Left lung (tissue), 10 donors: ENCODE measurements around the gene TNS3. TPM values are rescaled to one million over a fixed set of nuclear protein-coding genes. Genes with fewer than 3 reads are reported as not detected.
A peak's percentile ranks its signal among the peaks of the same experiment; 100 is the strongest.

Source experiments
- ATAC-seq: fragments of 200-7000 bp; cut with Tn5 transposase; one replicate; pipeline ENCODE4 v1.9.1; 2020; ENCODE audit warnings: moderate library complexity
- DNase-seq, 4 donors: peaks; one replicate each; pipeline ENCODE4 v3.0.0-alpha.2; 2013 to 2020
- H3K27ac ChIP-seq, 2 donors: fragments of 200-600 bp; sonication (generic) in 1 of 2; one replicate each; pipeline versions ENCODE4 v1.5.0 to v1.8.0; 2020 to 2021
- H3K27me3 ChIP-seq, 2 donors: fragments of 200-600 bp; sonication (generic) in 1 of 2; one replicate each; pipeline versions ENCODE4 v1.5.0 to v1.8.0; 2020 to 2021
- H3K36me3 ChIP-seq, 2 donors: fragments of 200-600 bp; sonication (generic) in 1 of 2; one replicate each; pipeline versions ENCODE4 v1.5.0 to v1.8.0; 2020 to 2021
- H3K4me1 ChIP-seq, 2 donors: fragments of 200-600 bp; one replicate each; pipeline ENCODE4 v1.8.0; 2021
- H3K4me3 ChIP-seq, 2 donors: fragments of 200-600 bp; sonication (generic) in 1 of 2; one replicate each; pipeline versions ENCODE4 v1.5.0 to v1.8.0; 2020 to 2021; ENCODE audit warnings: mild to moderate bottlenecking in 1 of 2
- H3K9me3 ChIP-seq, 2 donors: fragments of 200-600 bp; sonication (generic) in 1 of 2; one replicate each; pipeline versions ENCODE4 v1.5.0 to v1.8.0; 2020 to 2021
- intact Hi-C, 2 donors: fragments of 100-400 bp; cut with DNase I; formaldehyde crosslinking; loops; one replicate each; pipeline versions ENCODE4 v1.11.2 to v1.14.2; 2022
- polyA plus RNA-seq, 6 donors: library from polyadenylated mRNA; unstranded; fragments of 120-200 nt; gene quantifications; one replicate each; pipeline ENCODE4 v1.2.1, GENCODE V29; 2013; ENCODE audit not compliant: insufficient read length in 6 of 6
- total RNA-seq, 2 donors: library from RNA; stranded (reverse); fragmentation: NEBNext Ultra II Directional; extraction: Animal tissue kit (Norgen Biotek cat#: 25700); gene quantifications; one replicate each; pipeline ENCODE4 v1.2.1, GENCODE V29; 2021
- TF ChIP-seq, protein P1 (sequence below), 2 donors: fragments of 200-600 bp; sonication (generic) in 1 of 2; IDR thresholded peaks; one replicate each; pipeline versions ENCODE4 v1.5.0 to v1.8.0; 2021; ENCODE audit warnings: antibody characterized with exemption in 2 of 2
- donor health status: DM: no; HTN: yes; CAD: no.
- donor health status: DM: no; HTN: no; CAD: no.

TNS3 gene
- total and polyA plus RNA-seq, 8 donors = 86.3 to 151 (median 97.8) TPM

DNA sequence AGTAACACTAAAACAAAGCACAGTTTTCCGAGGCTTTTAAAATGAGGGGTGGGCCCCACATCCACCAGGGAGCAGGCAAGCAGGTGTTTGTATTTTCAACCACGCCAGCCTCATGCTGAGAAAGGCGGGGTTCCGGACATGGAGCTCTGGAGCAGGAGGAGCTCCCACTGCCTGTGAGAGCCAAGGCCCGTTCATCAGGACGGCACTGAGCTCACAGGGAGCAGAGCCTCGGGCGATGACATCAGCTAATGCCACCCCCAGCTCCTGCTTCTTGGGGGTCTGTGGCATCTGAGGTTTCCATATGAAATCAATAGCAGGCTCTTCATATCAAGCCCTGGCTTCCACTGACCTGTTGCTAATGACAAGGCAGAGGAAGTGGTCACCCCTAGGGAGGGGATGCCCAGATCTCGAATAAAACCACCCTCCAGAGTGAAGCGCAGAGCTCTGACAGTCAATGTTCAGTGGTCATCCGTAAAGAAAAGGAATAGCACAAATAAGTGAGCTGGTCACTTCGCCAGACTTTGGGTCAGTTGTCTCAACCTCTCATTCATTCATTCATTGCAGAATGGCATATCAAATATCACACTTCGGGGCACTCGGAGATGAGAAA is 89.1 kb downstream of the TNS3 start:
- H3K27ac ChIP-seq = peak overlapping the region in 1 of 2 donors; percentile 3
- DNase-seq (peak in 1 of 4 donors; percentile 31), ATAC-seq (no peak)
- no peak overlapping the region for H3K4me3 ChIP-seq
- TF ChIP-seq, protein P1, sequence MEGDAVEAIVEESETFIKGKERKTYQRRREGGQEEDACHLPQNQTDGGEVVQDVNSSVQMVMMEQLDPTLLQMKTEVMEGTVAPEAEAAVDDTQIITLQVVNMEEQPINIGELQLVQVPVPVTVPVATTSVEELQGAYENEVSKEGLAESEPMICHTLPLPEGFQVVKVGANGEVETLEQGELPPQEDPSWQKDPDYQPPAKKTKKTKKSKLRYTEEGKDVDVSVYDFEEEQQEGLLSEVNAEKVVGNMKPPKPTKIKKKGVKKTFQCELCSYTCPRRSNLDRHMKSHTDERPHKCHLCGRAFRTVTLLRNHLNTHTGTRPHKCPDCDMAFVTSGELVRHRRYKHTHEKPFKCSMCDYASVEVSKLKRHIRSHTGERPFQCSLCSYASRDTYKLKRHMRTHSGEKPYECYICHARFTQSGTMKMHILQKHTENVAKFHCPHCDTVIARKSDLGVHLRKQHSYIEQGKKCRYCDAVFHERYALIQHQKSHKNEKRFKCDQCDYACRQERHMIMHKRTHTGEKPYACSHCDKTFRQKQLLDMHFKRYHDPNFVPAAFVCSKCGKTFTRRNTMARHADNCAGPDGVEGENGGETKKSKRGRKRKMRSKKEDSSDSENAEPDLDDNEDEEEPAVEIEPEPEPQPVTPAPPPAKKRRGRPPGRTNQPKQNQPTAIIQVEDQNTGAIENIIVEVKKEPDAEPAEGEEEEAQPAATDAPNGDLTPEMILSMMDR (IDR thresholded peaks at IDR 0.05) = no peak
- intact Hi-C loops = no loop called here
- no peaks in the 10 kb centered on the region for H3K9me3 ChIP-seq
- no peaks in the 10 kb centered on the region for H3K36me3 ChIP-seq
- no peaks in the 10 kb centered on the region for H3K27me3 ChIP-seq
- peaks cover 15 to 61% of the 10 kb centered on the region in 2 donors for H3K4me1 ChIP-seq

- intact Hi-C loops = no loop called here
- Histone ChIP-seq H3K36me3 (no peaks in the 10 kb centered on the region), H3K9me3 (no peaks in the 10 kb centered on the region), H3K27me3 (no peaks in the 10 kb centered on the region), H3K4me3 (no peak overlapping the region), H3K27ac (no peak overlapping the region), H3K4me1 (peaks cover 15 to 44% of the 10 kb centered on the region in 2 donors)
- TF ChIP-seq, protein P1 (IDR thresholded peaks at IDR 0.05) = no peak
- DNase-seq = peak in 1 of 4 donors; percentile 29
- ATAC-seq = no peak
Measured at GRCh38 chr7:47490501-47491265, 91.2 kb downstream of the TNS3 start.

DNA sequence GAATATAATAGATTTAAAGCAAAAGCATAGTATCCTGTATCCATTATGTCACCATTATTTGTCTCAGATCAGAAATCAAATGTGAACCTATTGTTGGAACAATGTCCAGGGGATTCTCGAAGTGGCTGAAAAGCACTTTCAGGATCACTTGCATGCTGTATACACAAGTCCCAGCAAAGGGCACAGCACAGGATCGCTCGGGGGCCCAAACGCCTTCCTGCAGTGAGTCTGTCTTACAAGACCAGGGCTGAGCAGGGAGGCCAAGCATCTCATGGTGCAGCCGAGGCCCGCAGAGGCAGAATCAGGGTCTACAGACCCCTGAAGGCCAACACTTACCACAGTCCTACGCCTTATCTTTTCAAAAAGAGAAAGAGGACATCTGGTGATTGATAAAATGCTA is 92.3 kb downstream of the TNS3 start:
- Histone ChIP-seq H3K27ac (no peak overlapping the region), H3K4me3 (no peak overlapping the region)
- no peak for ATAC-seq

DNA sequence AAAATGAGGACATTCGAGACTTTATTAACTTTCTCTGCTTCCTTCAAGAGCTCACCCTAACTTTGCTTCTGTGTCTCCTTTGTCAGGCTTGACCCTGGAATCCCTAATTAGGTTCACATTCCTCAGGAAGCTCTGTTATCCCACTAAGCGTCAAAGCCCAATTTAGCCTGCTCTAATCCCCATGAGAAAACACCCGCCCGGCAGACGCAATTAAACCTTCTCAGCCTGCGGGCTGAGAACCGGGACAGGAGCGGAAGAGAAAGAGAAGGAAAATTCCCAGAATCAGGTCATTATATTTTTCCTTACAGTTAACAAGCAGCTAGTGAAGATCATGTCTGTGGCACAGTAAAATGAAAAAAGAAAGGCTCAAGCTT is 93.0 kb downstream of the TNS3 start:
- Histone ChIP-seq H3K9me3 (no peaks in the 10 kb centered on the region), H3K27ac (no peak overlapping the region), H3K4me3 (no peak overlapping the region), H3K4me1 (peaks cover 14 to 42% of the 10 kb centered on the region in 2 donors), H3K27me3 (no peaks in the 10 kb centered on the region), H3K36me3 (no peaks in the 10 kb centered on the region)
- DNase-seq = no peak
- TF ChIP-seq, protein P1 (IDR thresholded peaks at IDR 0.05) = no peak
- intact Hi-C loops = no loop called here
- ATAC-seq = no peak

More for the DNA sequence above, 92.3 kb downstream of the TNS3 start:
- TF ChIP-seq, protein P1 (IDR thresholded peaks at IDR 0.05) = no peak
- Histone ChIP-seq H3K36me3 (no peaks in the 10 kb centered on the region), H3K27me3 (no peaks in the 10 kb centered on the region), H3K4me1 (peaks cover 16 to 42% of the 10 kb centered on the region in 2 donors), H3K9me3 (no peaks in the 10 kb centered on the region)
- intact Hi-C loops = no loop called here
- peak in 1 of 4 donors; percentile 25 for DNase-seq

GRCh38 chr7:47488201-47488968 is 93.5 kb downstream of the TNS3 start:
- no peak overlapping the region for H3K4me3 ChIP-seq
- TF ChIP-seq, protein P1 (IDR thresholded peaks at IDR 0.05) = no peak
- H3K4me1 ChIP-seq = peaks cover 11 to 41% of the 10 kb centered on the region in 2 donors
- DNase-seq (peak in 1 of 4 donors; percentile 30), ATAC-seq (no peak)
- H3K9me3 ChIP-seq = no peaks in the 10 kb centered on the region
- no peaks in the 10 kb centered on the region for H3K36me3 ChIP-seq
- H3K27me3 ChIP-seq = no peaks in the 10 kb centered on the region
- no peak overlapping the region for H3K27ac ChIP-seq
- intact Hi-C loops = no loop called here
